GM12878 (cell line): ENCODE data around the gene SLC6A1. TPM values are rescaled to one million over a fixed set of nuclear protein-coding genes. Genes with fewer than 3 reads are reported as not detected.

ENCODE experiments used
- ATAC-seq: fragments of 200-7000 bp; cut with Tn5 transposase; 3 replicates; pipeline ENCODE4 v1.9.1; 2020; ENCODE audit warnings: mild to moderate bottlenecking, moderate library complexity
- BruUV-seq: library from RNA; stranded (reverse); fragments of 400-500 nt; replicated peaks from 2 replicates; lab custom pipeline; 2021; lab: Mats Ljungman, UMichigan
- CTCF ChIA-PET: fragments of 300-600 bp; sonication (Branson Sonifier 250); formaldehyde crosslinking; extraction: SDS; loops from one replicate; lab custom pipeline; 2021; ENCODE audit warnings: inconsistent platforms; lab: Yijun Ruan, JAX
- POLR2A ChIA-PET: fragments of 350-600 bp; formaldehyde crosslinking; extraction: SDS; loops from one replicate; lab custom pipeline; 2021; ENCODE audit warnings: inconsistent platforms; lab: Charles Lee
- RAD21 ChIA-PET: fragments of 300-600 bp; sonication (Branson Sonifier 250); formaldehyde crosslinking; loops from one replicate; lab custom pipeline; 2023; ENCODE audit warnings: antibody characterized with exemption; ENCODE audit not compliant: unreplicated experiment; lab: Charles Lee
- SMC1A ChIA-PET: fragments of 300-600 bp; sonication (Branson Sonifier 250); formaldehyde crosslinking; loops from one replicate; lab custom pipeline; 2023; ENCODE audit not compliant: unreplicated experiment, uncharacterized antibody; lab: Charles Lee
- DNase-seq: peaks from one replicate; pipeline ENCODE4 v3.0.0-alpha.2; 2011; ENCODE audit warnings: low read depth, low spot score
- FAIRE-seq: peaks from 3 replicates; lab custom pipeline; 2011; peaks lifted over from hg19 to GRCh38; lab: Jason Lieb, UNC
- H2AFZ ChIP-seq: 2 replicates; pipeline ENCODE4 v1.6.0; 2011; ENCODE audit warnings: low read depth, low read length, control low read depth; ENCODE audit not compliant: control insufficient read depth
- H3K27ac ChIP-seq: 2 replicates; pipeline ENCODE4 v1.5.1; 2011; ENCODE audit warnings: control low read depth; ENCODE audit not compliant: control insufficient read depth, insufficient read depth
- H3K27me3 ChIP-seq, 2 experiments: replicated peaks in 1 of 2; 2 replicates each; pipeline versions ENCODE4 v1.6.0 to v1.6.1; 2011; ENCODE audit warnings: low read length in 1 of 2; ENCODE audit not compliant: control insufficient read depth in 2 of 2, insufficient read depth in 2 of 2
- H3K36me3 ChIP-seq, 2 experiments: 2 replicates each; pipeline ENCODE4 v1.5.1; 2011; ENCODE audit warnings: low read length in 1 of 2; ENCODE audit not compliant: control insufficient read depth in 2 of 2, insufficient read depth in 2 of 2
- H3K4me1 ChIP-seq: 2 replicates; pipeline ENCODE4 v1.6.1; 2011; ENCODE audit warnings: mild to moderate bottlenecking, low read length, moderate library complexity, mixed read lengths; ENCODE audit not compliant: control insufficient read depth, insufficient read depth
- H3K4me2 ChIP-seq: 2 replicates; pipeline ENCODE4 v1.6.0; 2011; ENCODE audit warnings: control low read depth; ENCODE audit not compliant: control insufficient read depth, insufficient read depth
- H3K4me3 ChIP-seq: fragments of 200-600 bp; sonication (generic); 2 replicates; pipeline ENCODE4 v1.5.1; 2016
- H3K79me2 ChIP-seq: 2 replicates; pipeline ENCODE4 v1.6.0; 2011; ENCODE audit warnings: low read length; ENCODE audit not compliant: control insufficient read depth, insufficient read depth
- H3K9ac ChIP-seq: 2 replicates; pipeline ENCODE4 v1.8.0; 2011; ENCODE audit warnings: low read length, control low read depth, mixed read lengths; ENCODE audit not compliant: control insufficient read depth, insufficient read depth
- H3K9me3 ChIP-seq: replicated peaks from 3 replicates; pipeline ENCODE4 v1.5.1; 2011; ENCODE audit warnings: mild to moderate bottlenecking, low read length; ENCODE audit not compliant: control insufficient read depth, insufficient read depth
- H4K20me1 ChIP-seq: 2 replicates; pipeline ENCODE4 v1.6.0; 2011; ENCODE audit not compliant: control insufficient read depth, insufficient read depth
- FOXK2 ChIP-seq: fragments of 450-650 bp; IDR thresholded peaks from 2 replicates; pipeline ENCODE4 v1.6.1; 2017; ENCODE audit warnings: mild to moderate bottlenecking, moderate library complexity
- IKZF1 ChIP-seq: fragments of 450-650 bp; conservative IDR thresholded peaks from 2 replicates; pipeline ENCODE4 v1.6.1; 2017; ENCODE audit warnings: antibody characterized with exemption, mild to moderate bottlenecking
- KLF5 ChIP-seq: fragments of 450-650 bp; IDR thresholded peaks from 2 replicates; pipeline ENCODE4 v1.6.1; 2014; ENCODE audit warnings: mild to moderate bottlenecking; ENCODE audit not compliant: partially characterized antibody
- SREBF1 ChIP-seq: IDR thresholded peaks from 2 replicates; pipeline ENCODE4 v1.6.1; 2012; ENCODE audit warnings: mild to moderate bottlenecking, low read length
- YBX1 ChIP-seq: fragments of 450-650 bp; IDR thresholded peaks from 2 replicates; pipeline ENCODE4 v1.6.1; 2016; ENCODE audit warnings: antibody characterized with exemption
- WGBS: methylation state at CpG from one replicate; pipeline ENCODE4 v1.1.6; 2016; ENCODE audit warnings: low lambda C conversion rate; ENCODE audit not compliant: insufficient replicate concordance, insufficient coverage; ENCODE audit errors: missing lambda C conversion rate; 5-methylcytosine and 5-hydroxymethylcytosine counted together
- in situ Hi-C: fragments of 300-500 bp; cut with MboI; formaldehyde crosslinking; loops from 9 replicates; pipeline ENCODE4 v1.14.3; 2018; ENCODE audit warnings: mixed read lengths
- intact Hi-C: fragments of 100-400 bp; cut with micrococcal nuclease; formaldehyde crosslinking; loops from one replicate; pipeline ENCODE4 v1.14.2; 2022; ENCODE audit not compliant: unreplicated experiment
- polyA plus RNA-seq, 11 experiments: library from polyadenylated mRNA; depleted of rRNA in 4 of 11; unstranded in 6 of 11; stranded (reverse) in 5 of 11; fragments of >200 nt; fragmentation: Nextera tagmentation in 4 of 11; fragmentation: Illumina TruSeq in 1 of 11; extraction: Ambion mirVana in 4 of 11; extraction: Trizol in 1 of 11; gene quantifications; 1 replicate in 1 of 11; 2 replicates in 10 of 11; pipeline versions ENCODE4 v1.2.1 to v1.2.3, GENCODE V29; 2011 to 2016; ENCODE audit warnings: inconsistent platforms in 2 of 11, missing spikeins in 2 of 11, low read depth in 1 of 11
- total RNA-seq, 4 experiments: library from RNA; depleted of rRNA in 3 of 4; stranded (reverse); fragments of >200 nt in 3 of 4; fragmentation: Illumina TruSeq in 1 of 4; extraction: Trizol in 1 of 4; gene quantifications; 2 replicates each; pipeline versions ENCODE4 v1.2.1 to v1.2.3, GENCODE V29; 2013 to 2021
- TF ChIP-seq, protein P1 (sequence below): fragments of 450-650 bp; IDR thresholded peaks from 2 replicates; pipeline ENCODE4 v1.6.1; 2017; ENCODE audit warnings: mild to moderate bottlenecking
- TF ChIP-seq, protein P2 (sequence below): fragments of 450-650 bp; IDR thresholded peaks from 2 replicates; pipeline ENCODE4 v1.6.1; 2017; ENCODE audit warnings: antibody characterized with exemption, mild to moderate bottlenecking, moderate library complexity
- TF ChIP-seq, protein P3 (sequence below): fragments of 150-350 bp; IDR thresholded peaks from 2 replicates; pipeline ENCODE4 v1.6.1; 2014; ENCODE audit warnings: mild to moderate bottlenecking, low read depth, low read length

SLC6A1 gene
- total and polyA plus RNA-seq, 10 of the 15 experiments (the other 5 are each of a cell fraction or from before 2014, with no cell fraction given) = not detected

DNA sequence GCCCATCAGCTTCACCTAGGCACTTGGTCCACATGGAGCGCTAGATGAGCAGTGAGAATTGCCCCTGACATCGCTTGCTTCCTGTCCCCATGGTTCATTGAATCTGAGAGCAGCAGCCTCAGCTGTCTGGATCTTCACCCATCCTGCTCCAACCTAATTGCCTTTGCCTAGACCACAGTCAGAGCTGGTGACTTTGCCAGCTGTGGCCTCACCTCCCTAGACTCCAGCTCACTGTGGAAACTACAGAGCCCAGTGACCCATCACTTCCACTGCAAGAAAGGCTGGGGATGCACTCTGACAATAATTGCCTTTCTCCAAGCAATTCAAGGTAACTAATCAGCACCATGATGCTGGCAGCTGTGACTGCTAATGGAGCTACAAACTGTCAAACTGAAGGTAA is 30.6 kb upstream of the SLC6A1 start:
- CTCF ChIA-PET = interaction anchor here (1.1 kb wide), 1 partner anchor 21 kb away, joined by 3 read pairs; no protein-coding TSS in a partner anchor
- no peak for ATAC-seq
- no peak for FAIRE-seq
- intact Hi-C loops = no loop called here
- in situ Hi-C loops = no loop called here
- no peak for DNase-seq
- Histone ChIP-seq H3K9me3 (no peaks in the 10 kb centered on the region), H3K4me1 (no peaks in the 10 kb centered on the region), H4K20me1 (no peaks in the 10 kb centered on the region), H3K4me3 (no peak overlapping the region), H3K4me2 (no peak overlapping the region), H3K79me2 (no peaks in the 10 kb centered on the region), H3K36me3 (no peaks in the 10 kb centered on the region), H2AFZ (no peak overlapping the region), H3K27me3 (no peaks in the 10 kb centered on the region; a peak in 2 of 4 replicates), H3K27ac (no peak overlapping the region), H3K9ac (no peak overlapping the region)
- WGBS = 43% methylated on average over 2 of the region's 2 CpGs
- TF ChIP-seq FOXK2 = no peak
- no TSS peak for BruUV-seq
- POLR2A ChIA-PET = interaction anchor here (0.6 kb wide), 1 partner anchor 561 kb away, joined by 4 read pairs; no protein-coding TSS in a partner anchor
- SMC1A ChIA-PET = no interaction called here
- RAD21 ChIA-PET = no interaction called here

DNA sequence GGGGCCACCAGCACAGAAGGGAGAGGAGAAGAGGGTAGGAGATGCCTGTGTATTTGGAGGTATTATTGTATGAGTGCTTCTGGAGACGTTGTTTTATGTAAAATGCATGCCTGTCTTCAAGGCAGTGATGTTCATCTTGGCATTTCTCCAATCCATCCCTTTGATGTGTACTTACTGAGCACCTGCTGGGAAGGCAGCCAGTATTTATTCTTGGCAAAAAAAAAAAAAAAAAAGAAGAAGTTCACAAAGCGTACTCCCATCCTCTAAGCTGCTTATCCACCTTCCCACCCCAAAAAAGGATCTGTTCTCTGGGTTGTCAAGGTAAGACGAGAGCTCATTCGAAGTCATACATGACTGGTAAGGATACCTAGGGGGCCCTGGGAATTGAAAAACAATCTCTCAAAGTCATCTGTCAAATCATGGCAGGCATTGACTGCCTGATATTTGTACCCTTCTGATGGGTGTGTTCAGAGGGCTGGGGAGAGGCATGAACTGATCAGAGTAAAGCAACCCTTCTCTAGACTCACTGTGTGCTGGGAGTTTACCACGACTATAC is 30.0 kb upstream of the SLC6A1 start:
- ChIA-PET POLR2A (no interaction called here), SMC1A (interaction anchor here (0.5 kb wide), 1 partner anchor 613 kb away, joined by 3 read pairs; no protein-coding TSS in a partner anchor), RAD21 (no interaction called here), CTCF (interaction anchor here (1.1 kb wide), 1 partner anchor 21 kb away, joined by 3 read pairs; no protein-coding TSS in a partner anchor)
- no peaks in the 10 kb centered on the region for H3K79me2 ChIP-seq
- no peaks in the 10 kb centered on the region for H3K4me1 ChIP-seq
- no peaks in the 10 kb centered on the region; a peak in 1 of 4 replicates for H3K27me3 ChIP-seq
- H3K9ac ChIP-seq = no peak overlapping the region
- no peaks in the 10 kb centered on the region for H3K36me3 ChIP-seq
- no peak overlapping the region for H3K4me2 ChIP-seq
- ATAC-seq (no peak), DNase-seq (no peak), FAIRE-seq (no peak)
- 13% methylated on average over 5 of the region's 5 CpGs for whole genome bisulfite sequencing
- H3K27ac ChIP-seq = no peak overlapping the region
- H3K9me3 ChIP-seq = no peaks in the 10 kb centered on the region
- H3K4me3 ChIP-seq = no peak overlapping the region
- BruUV-seq = no TSS peak
- H4K20me1 ChIP-seq = no peaks in the 10 kb centered on the region
- in situ Hi-C loops (no loop called here), intact Hi-C loops (no loop called here)
- H2AFZ ChIP-seq = no peak overlapping the region
- TF ChIP-seq IKZF1 (no peak), YBX1 (no peak), SREBF1 (no peak), KLF5 (no peak)
- TF ChIP-seq, protein P1, sequence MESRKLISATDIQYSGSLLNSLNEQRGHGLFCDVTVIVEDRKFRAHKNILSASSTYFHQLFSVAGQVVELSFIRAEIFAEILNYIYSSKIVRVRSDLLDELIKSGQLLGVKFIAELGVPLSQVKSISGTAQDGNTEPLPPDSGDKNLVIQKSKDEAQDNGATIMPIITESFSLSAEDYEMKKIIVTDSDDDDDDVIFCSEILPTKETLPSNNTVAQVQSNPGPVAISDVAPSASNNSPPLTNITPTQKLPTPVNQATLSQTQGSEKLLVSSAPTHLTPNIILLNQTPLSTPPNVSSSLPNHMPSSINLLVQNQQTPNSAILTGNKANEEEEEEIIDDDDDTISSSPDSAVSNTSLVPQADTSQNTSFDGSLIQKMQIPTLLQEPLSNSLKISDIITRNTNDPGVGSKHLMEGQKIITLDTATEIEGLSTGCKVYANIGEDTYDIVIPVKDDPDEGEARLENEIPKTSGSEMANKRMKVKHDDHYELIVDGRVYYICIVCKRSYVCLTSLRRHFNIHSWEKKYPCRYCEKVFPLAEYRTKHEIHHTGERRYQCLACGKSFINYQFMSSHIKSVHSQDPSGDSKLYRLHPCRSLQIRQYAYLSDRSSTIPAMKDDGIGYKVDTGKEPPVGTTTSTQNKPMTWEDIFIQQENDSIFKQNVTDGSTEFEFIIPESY = no peak
- TF ChIP-seq, protein P2, sequence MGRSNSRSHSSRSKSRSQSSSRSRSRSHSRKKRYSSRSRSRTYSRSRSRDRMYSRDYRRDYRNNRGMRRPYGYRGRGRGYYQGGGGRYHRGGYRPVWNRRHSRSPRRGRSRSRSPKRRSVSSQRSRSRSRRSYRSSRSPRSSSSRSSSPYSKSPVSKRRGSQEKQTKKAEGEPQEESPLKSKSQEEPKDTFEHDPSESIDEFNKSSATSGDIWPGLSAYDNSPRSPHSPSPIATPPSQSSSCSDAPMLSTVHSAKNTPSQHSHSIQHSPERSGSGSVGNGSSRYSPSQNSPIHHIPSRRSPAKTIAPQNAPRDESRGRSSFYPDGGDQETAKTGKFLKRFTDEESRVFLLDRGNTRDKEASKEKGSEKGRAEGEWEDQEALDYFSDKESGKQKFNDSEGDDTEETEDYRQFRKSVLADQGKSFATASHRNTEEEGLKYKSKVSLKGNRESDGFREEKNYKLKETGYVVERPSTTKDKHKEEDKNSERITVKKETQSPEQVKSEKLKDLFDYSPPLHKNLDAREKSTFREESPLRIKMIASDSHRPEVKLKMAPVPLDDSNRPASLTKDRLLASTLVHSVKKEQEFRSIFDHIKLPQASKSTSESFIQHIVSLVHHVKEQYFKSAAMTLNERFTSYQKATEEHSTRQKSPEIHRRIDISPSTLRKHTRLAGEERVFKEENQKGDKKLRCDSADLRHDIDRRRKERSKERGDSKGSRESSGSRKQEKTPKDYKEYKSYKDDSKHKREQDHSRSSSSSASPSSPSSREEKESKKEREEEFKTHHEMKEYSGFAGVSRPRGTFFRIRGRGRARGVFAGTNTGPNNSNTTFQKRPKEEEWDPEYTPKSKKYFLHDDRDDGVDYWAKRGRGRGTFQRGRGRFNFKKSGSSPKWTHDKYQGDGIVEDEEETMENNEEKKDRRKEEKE = no peak
- TF ChIP-seq, protein P3, sequence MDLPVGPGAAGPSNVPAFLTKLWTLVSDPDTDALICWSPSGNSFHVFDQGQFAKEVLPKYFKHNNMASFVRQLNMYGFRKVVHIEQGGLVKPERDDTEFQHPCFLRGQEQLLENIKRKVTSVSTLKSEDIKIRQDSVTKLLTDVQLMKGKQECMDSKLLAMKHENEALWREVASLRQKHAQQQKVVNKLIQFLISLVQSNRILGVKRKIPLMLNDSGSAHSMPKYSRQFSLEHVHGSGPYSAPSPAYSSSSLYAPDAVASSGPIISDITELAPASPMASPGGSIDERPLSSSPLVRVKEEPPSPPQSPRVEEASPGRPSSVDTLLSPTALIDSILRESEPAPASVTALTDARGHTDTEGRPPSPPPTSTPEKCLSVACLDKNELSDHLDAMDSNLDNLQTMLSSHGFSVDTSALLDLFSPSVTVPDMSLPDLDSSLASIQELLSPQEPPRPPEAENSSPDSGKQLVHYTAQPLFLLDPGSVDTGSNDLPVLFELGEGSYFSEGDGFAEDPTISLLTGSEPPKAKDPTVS = no peak
